ENCODE measurements around the gene SLC8A1. TPM values are rescaled to one million over a fixed set of nuclear protein-coding genes. Genes with fewer than 3 reads are reported as not detected.

SLC8A1 gene
- total RNA-seq, 1 donor, result 39.1 TPM

DNA sequence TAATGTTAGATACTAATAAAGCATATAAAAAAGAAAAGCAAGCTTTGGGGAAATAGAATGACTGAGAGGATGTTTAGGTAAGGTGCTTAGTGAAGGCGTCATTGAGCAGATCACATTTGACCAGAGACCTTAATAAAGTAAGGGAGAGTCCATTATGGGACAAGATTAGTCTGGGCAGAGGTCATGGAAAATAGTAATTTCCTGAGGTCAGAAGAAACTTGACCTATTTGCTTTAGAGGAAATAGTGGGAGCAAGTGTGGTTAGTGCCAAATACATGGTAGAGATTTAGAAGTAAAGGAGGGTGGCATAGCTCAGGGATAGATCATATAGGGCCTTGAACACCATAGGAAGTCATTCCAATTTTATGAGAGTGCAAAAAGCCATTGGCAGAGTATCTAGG, 24.5 kb upstream of the SLC8A1 start:
- TF ChIP-seq, protein P1, sequence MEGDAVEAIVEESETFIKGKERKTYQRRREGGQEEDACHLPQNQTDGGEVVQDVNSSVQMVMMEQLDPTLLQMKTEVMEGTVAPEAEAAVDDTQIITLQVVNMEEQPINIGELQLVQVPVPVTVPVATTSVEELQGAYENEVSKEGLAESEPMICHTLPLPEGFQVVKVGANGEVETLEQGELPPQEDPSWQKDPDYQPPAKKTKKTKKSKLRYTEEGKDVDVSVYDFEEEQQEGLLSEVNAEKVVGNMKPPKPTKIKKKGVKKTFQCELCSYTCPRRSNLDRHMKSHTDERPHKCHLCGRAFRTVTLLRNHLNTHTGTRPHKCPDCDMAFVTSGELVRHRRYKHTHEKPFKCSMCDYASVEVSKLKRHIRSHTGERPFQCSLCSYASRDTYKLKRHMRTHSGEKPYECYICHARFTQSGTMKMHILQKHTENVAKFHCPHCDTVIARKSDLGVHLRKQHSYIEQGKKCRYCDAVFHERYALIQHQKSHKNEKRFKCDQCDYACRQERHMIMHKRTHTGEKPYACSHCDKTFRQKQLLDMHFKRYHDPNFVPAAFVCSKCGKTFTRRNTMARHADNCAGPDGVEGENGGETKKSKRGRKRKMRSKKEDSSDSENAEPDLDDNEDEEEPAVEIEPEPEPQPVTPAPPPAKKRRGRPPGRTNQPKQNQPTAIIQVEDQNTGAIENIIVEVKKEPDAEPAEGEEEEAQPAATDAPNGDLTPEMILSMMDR (IDR thresholded peaks at IDR 0.05; ENCODE audit: insufficient read depth, low read length), result no peak
- H3K4me3 ChIP-seq (ENCODE audit: low read depth, low read length), result no peak overlapping the region
- no peak for DNase-seq (ENCODE audit: low read depth)

- H3K4me3 ChIP-seq (ENCODE audit: low read depth, low read length), result no peak overlapping the region
- TF ChIP-seq, protein P1 (IDR thresholded peaks at IDR 0.05; ENCODE audit: insufficient read depth, low read length), result no peak
- no peak for DNase-seq (ENCODE audit: low read depth)
These were observed 22.4 kb upstream of the SLC8A1 start for GRCh38 chr2:40474306-40474705.

GRCh38 chr2:40471866-40472265, 20.0 kb upstream of the SLC8A1 start:
- DNase-seq (ENCODE audit: low read depth), result no peak
- TF ChIP-seq, protein P1 (IDR thresholded peaks at IDR 0.05; ENCODE audit: insufficient read depth, low read length), result no peak
- H3K4me3 ChIP-seq (ENCODE audit: low read depth, low read length), result no peak overlapping the region

DNA sequence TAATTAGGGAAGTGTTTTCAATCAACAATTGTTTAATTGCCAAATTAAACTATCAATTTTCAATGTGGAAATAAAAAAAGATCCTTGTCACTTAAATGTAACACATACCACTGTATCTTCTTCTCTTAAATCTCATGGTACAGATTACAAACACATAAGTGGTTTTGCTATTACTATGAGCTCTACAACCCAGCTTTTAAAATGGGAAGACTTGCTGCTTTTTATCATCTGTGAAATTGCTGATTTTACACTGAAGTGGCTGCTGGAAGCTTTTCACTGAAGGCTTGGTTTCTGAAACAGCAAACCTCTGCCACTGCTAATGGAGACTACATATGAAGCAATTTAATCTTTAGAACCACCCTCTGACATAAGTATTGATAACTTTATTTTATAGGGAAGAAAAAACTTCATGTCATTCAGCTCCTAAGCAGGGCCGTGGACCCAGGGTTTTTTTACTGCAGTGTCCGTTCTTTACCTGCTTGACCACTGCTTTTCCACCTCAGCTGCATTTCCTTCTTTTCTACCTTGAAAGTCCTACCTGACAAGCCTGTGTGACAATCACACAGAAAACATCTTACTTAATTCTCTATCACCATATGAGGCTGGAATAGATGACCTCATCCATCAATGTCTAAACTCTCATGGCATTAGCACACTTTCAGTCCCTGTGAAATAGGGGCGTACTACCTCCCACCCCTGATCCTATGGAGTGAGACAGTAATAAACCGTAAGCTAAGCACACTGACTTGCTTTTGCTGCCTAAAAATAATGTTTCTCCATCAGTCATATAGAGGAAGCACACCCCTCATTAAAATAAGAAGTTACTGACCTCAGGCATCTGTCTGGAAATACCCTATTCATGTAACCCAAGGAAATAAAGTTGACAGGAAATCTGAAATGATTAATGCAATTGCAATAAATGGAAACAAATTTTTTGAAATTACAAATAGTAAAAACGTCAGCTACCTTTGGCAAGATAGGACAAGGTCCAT, 19.2 kb upstream of the SLC8A1 start:
- H3K4me3 ChIP-seq (ENCODE audit: low read depth, low read length), result no peak overlapping the region
- DNase-seq (ENCODE audit: low read depth), result no peak
- TF ChIP-seq, protein P1 (IDR thresholded peaks at IDR 0.05; ENCODE audit: insufficient read depth, low read length), result no peak

DNA sequence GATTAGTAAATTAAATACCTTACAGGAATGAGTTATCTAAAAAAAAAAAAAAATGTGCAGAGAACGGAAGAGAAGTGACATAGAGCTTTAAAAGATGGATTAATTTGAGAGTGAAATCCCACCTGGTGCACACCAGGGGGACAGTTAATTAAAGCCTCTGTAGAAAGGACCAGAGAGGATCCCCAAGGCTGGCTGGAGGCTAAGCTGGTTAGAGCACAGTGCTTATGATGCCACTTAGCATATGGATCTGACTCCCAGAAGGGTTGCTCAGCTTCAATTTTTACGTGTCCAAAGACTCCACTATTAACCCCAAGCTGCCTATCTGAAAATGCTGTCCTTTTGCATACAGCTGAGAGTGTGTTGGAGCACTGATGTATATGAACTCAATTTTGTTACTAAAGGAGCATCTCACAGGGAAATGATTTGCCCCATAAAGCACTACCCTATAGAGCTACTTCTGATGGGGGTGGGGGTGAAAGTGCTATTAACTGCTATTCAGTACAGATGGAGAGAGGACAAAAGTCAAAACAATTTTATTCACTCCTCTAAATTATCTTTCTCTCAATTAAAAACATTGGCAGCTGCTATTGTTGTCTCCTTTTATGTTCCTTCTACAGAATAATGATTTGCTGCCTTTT, 15.2 kb upstream of the SLC8A1 start:
- TF ChIP-seq, protein P1 (IDR thresholded peaks at IDR 0.05; ENCODE audit: insufficient read depth, low read length), result no peak
- no peak overlapping the region for H3K4me3 ChIP-seq (ENCODE audit: low read depth, low read length)
- no peak for DNase-seq (ENCODE audit: low read depth)

DNA sequence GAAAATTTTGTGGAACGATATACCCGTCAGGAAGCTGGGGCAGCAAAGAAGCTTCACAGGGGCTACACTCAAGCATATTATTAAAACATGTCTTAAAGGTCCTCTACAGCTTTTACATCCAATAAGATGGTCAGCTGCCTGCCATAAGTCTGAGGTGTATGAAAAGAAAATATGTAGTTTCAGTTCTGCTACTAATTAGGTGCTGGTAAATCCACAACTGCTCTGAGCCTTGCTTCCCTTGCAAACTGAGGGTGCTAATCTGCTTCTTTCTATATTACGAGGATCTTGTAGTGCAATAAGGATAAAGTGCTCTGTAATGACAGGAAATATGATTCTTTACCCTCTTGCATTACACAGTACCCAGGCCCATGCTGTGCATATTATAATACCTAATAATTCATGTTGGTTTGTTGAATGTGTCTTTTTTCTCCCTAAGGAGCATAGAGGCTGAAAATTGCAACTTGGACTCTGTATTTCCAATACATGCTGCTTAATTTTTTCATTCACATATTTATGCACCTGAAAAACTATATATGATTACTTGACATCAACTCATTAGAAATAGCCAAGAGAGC, 14.5 kb upstream of the SLC8A1 start:
- no peak overlapping the region for H3K4me3 ChIP-seq (ENCODE audit: low read depth, low read length)
- TF ChIP-seq, protein P1 (IDR thresholded peaks at IDR 0.05; ENCODE audit: insufficient read depth, low read length), result no peak
- DNase-seq (ENCODE audit: low read depth), result no peak
